ENCODE measurements around the gene CRB3. TPM values are rescaled to one million over a fixed set of nuclear protein-coding genes. Genes with fewer than 3 reads are reported as not detected.
A peak's percentile ranks its signal among the peaks of the same experiment; 100 is the strongest.

Gene CRB3
- total RNA-seq, 1 experiment from 2014 or later: 53.9 TPM

DNA sequence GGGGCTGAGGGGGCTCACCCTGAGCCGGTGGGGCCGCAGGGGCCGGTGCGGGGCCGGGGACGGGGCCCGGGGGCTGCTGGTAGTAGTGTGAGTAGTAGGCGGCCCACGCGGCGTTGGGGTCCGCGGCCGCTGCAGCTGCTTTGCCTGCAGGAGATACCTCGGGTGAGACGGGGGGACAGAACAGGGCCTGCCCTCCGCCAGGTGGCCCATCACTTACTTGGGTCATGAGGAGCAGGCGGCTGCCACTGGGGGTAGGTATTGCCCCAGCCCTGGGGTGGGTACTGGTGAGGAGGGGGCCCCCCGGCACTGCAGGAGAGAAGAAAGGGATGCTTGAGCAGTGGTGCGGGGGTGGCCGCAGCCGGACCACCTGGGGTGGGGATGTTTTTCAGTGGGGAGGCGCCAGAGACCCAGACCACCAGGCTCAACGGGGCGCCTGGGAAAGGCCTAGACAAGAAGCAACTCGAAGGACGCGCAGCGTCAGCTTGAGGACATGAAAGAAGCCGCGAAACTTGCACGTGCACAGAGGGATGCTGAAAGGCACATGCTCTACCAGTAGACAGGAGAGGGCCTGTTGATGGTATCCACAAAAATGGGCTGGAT, 48.4 kb upstream of the CRB3 start:
- no peaks in the 10 kb centered on the region for H3K9me3 ChIP-seq
- Mint-ChIP-seq H3K27ac (ENCODE audit: unreplicated experiment) (no peak overlapping the region), H3K9me3 (ENCODE audit: unreplicated experiment) (no peaks in the 10 kb centered on the region), H3K4me3 (ENCODE audit: unreplicated experiment) (no peak overlapping the region), H3K27me3 (ENCODE audit: insufficient read depth, unreplicated experiment) (no peaks in the 10 kb centered on the region), H3K36me3 (ENCODE audit: insufficient read depth, unreplicated experiment) (peaks cover 86% of the 10 kb centered on the region), H3K4me1 (ENCODE audit: low read depth, unreplicated experiment) (peaks cover 5% of the 10 kb centered on the region)
- intact Hi-C loops (cut with micrococcal nuclease; ENCODE audit: unreplicated experiment): no loop called here
- ChIA-PET POLR2A (no interaction called here), CTCF (no interaction called here)
- no peak for TF ChIP-seq CTCF (IDR thresholded peaks at IDR 0.05; ENCODE audit: insufficient read depth in 1 of 2, low read depth in 1 of 2, low read length in 1 of 2, severe bottlenecking in 1 of 2, unreplicated experiment in 1 of 2)
- no peak for DNase-seq
- H3K4me1 ChIP-seq: no peaks in the 10 kb centered on the region
- H3K27me3 ChIP-seq (replicated peaks; ENCODE audit: control insufficient read depth, insufficient read depth, low read length): no peaks in the 10 kb centered on the region
- H3K4me3 ChIP-seq (ENCODE audit: low read depth, low read length): no peak overlapping the region
- peaks cover 5% of the 10 kb centered on the region for H3K36me3 ChIP-seq (ENCODE audit: control insufficient read depth, insufficient read depth, low read length)
- BruUV-seq (replicated peaks): no TSS peak

- no peak for DNase-seq
- intact Hi-C loops (cut with micrococcal nuclease; ENCODE audit: unreplicated experiment): no loop called here
- H3K4me1 Mint-ChIP-seq (ENCODE audit: low read depth, unreplicated experiment): peaks cover 5% of the 10 kb centered on the region
- no peak for TF ChIP-seq CTCF (IDR thresholded peaks at IDR 0.05; ENCODE audit: insufficient read depth in 1 of 2, low read depth in 1 of 2, low read length in 1 of 2, severe bottlenecking in 1 of 2, unreplicated experiment in 1 of 2)
- peaks cover 94% of the 10 kb centered on the region for H3K36me3 Mint-ChIP-seq (ENCODE audit: insufficient read depth, unreplicated experiment)
- H3K36me3 ChIP-seq (ENCODE audit: control insufficient read depth, insufficient read depth, low read length): peaks cover 7% of the 10 kb centered on the region
- no peak overlapping the region for H3K27ac Mint-ChIP-seq (ENCODE audit: unreplicated experiment)
- no peak overlapping the region for H3K4me3 ChIP-seq (ENCODE audit: low read depth, low read length)
- no peaks in the 10 kb centered on the region for H3K9me3 Mint-ChIP-seq (ENCODE audit: unreplicated experiment)
- no TSS peak for BruUV-seq (replicated peaks)
- H3K27me3 ChIP-seq (replicated peaks; ENCODE audit: control insufficient read depth, insufficient read depth, low read length): no peaks in the 10 kb centered on the region
- no peaks in the 10 kb centered on the region for H3K27me3 Mint-ChIP-seq (ENCODE audit: insufficient read depth, unreplicated experiment)
- ChIA-PET POLR2A (no interaction called here), CTCF (interaction anchor here (1.0 kb wide), 1 partner anchor 100 kb away, joined by 3 read pairs; no protein-coding TSS in a partner anchor)
- no peaks in the 10 kb centered on the region for H3K9me3 ChIP-seq
- H3K4me3 Mint-ChIP-seq (ENCODE audit: unreplicated experiment): no peak overlapping the region
- no peaks in the 10 kb centered on the region for H3K4me1 ChIP-seq
Observed at GRCh38 chr19:6416658-6417405, 47.2 kb upstream of the CRB3 start.

GRCh38 chr19:6417713-6418561, 46.1 kb upstream of the CRB3 start:
- H3K4me1 ChIP-seq: peaks cover 2% of the 10 kb centered on the region
- no peaks in the 10 kb centered on the region for H3K27me3 ChIP-seq (replicated peaks; ENCODE audit: control insufficient read depth, insufficient read depth, low read length)
- Mint-ChIP-seq H3K4me3 (ENCODE audit: unreplicated experiment) (no peak overlapping the region), H3K27ac (ENCODE audit: unreplicated experiment) (no peak overlapping the region), H3K9me3 (ENCODE audit: unreplicated experiment) (no peaks in the 10 kb centered on the region), H3K36me3 (ENCODE audit: insufficient read depth, unreplicated experiment) (peaks cover 94% of the 10 kb centered on the region), H3K4me1 (ENCODE audit: low read depth, unreplicated experiment) (peaks cover 5% of the 10 kb centered on the region), H3K27me3 (ENCODE audit: insufficient read depth, unreplicated experiment) (no peaks in the 10 kb centered on the region)
- DNase-seq: peak in 1 of 2 experiments; percentile 59
- POLR2A ChIA-PET: no interaction called here
- H3K9me3 ChIP-seq: no peaks in the 10 kb centered on the region
- peak in 1 of 2 experiments; percentile 57 for TF ChIP-seq CTCF (IDR thresholded peaks at IDR 0.05; ENCODE audit: insufficient read depth in 1 of 2, low read depth in 1 of 2, low read length in 1 of 2, severe bottlenecking in 1 of 2, unreplicated experiment in 1 of 2)
- intact Hi-C loops (cut with micrococcal nuclease; ENCODE audit: unreplicated experiment): no loop called here
- no TSS peak for BruUV-seq (replicated peaks)
- H3K36me3 ChIP-seq (ENCODE audit: control insufficient read depth, insufficient read depth, low read length): peaks cover 7% of the 10 kb centered on the region
- CTCF ChIA-PET: interaction anchor here (0.6 to 1.0 kb wide), 2 partner anchors 10 to 98 kb away, joined by 3 to 6 read pairs; no protein-coding TSS in a partner anchor
- H3K4me3 ChIP-seq (ENCODE audit: low read depth, low read length): no peak overlapping the region

All from Caco-2 (cell line).